Activated CD8-positive, alpha-beta T cell treated with anti-CD3 and anti-CD28 coated beads, Interleukin-2, amount 10 ng/mL, durations not matched to agents 7 days and 5 days (primary cell): ENCODE results near the gene RFPL3. TPM values are rescaled to one million over a fixed set of nuclear protein-coding genes. Genes with fewer than 3 reads are reported as not detected.
"Not testable (repeated sequence)": the region's sequence is repeated elsewhere in the genome, so short reads cannot be mapped to it uniquely, and the experiment has no call there.

Experiments used
- ATAC-seq: fragments of 150-1000 bp; cut with Tn5 transposase; one replicate; pipeline ENCODE4 v1.10.0; 2021; ENCODE audit warnings: moderate library complexity
- CTCF ChIA-PET: fragments of 350-600 bp; sonication (Branson Sonifier 250); formaldehyde crosslinking; loops from one replicate; lab custom pipeline; 2021; ENCODE audit warnings: antibody characterized with exemption; lab: Charles Lee
- POLR2A ChIA-PET: fragments of 350-600 bp; sonication (Branson Sonifier 250); formaldehyde crosslinking; loops from one replicate; lab custom pipeline; 2021; ENCODE audit warnings: antibody characterized with exemption; lab: Charles Lee
- DNase-seq: peaks from one replicate; pipeline ENCODE4 v3.0.0-alpha.2; 2020
- H3K27ac Mint-ChIP-seq: one replicate; pipeline ENCODE4 v1.8.0; 2021; ENCODE audit warnings: mild to moderate bottlenecking, mixed read lengths
- H3K27me3 Mint-ChIP-seq: one replicate; pipeline ENCODE4 v1.8.0; 2021; ENCODE audit warnings: low read depth, mixed read lengths
- H3K36me3 Mint-ChIP-seq: one replicate; pipeline ENCODE4 v1.8.0; 2021; ENCODE audit warnings: low read depth, mixed read lengths
- H3K4me1 Mint-ChIP-seq: one replicate; pipeline ENCODE4 v1.8.0; 2021; ENCODE audit warnings: low read depth, mixed read lengths
- H3K4me3 Mint-ChIP-seq: one replicate; pipeline ENCODE4 v1.8.0; 2021; ENCODE audit warnings: mild to moderate bottlenecking, mixed read lengths
- H3K9me3 Mint-ChIP-seq: one replicate; pipeline ENCODE4 v1.8.0; 2022; ENCODE audit warnings: mixed read lengths; ENCODE audit not compliant: insufficient read depth
- total RNA-seq, 2 experiments: library from RNA; stranded (reverse); gene quantifications; one replicate each; pipeline ENCODE4 v1.2.3, GENCODE V29; 2021

Gene RFPL3
- total RNA-seq, 2 experiments from 2014 or later = not detected

DNA sequence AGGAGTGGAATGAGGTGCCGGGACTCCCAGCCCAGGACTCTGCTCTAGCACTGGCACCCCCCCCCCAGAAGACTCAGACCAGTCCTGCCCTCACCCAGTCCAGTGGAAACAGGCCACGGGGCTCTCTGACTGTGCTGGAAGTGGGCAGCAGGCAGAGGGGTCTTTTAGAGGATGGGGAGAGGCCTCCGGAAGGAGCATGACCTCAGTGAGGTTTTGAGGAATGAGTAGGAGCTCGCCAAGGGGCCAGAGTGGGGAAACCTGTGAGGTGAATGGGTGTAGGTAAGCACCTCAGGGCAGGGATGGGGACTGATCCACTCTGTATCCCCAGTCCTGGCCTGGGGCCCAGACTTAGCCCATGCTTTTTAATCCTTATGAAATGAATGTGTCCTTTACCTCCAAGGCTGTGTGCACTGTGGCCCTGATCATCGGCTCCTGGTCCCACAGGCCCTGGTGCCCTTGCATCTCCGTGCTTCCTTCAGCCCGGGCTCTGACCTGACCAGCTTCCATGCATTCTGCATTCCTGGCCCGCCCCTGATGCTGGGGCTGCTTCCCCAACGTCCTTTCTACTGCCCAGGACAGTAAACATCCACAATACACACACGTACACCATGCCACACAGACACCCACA is 24.4 kb upstream of the RFPL3 start:
- ChIA-PET POLR2A (no interaction called here), CTCF (no interaction called here)
- Mint-ChIP-seq H3K4me3 (no peak overlapping the region), H3K27ac (no peak overlapping the region), H3K36me3 (no peaks in the 10 kb centered on the region), H3K27me3 (peaks cover 7% of the 10 kb centered on the region), H3K4me1 (no peaks in the 10 kb centered on the region), H3K9me3 (no peaks in the 10 kb centered on the region)
- ATAC-seq (no peak), DNase-seq (no peak)

DNA sequence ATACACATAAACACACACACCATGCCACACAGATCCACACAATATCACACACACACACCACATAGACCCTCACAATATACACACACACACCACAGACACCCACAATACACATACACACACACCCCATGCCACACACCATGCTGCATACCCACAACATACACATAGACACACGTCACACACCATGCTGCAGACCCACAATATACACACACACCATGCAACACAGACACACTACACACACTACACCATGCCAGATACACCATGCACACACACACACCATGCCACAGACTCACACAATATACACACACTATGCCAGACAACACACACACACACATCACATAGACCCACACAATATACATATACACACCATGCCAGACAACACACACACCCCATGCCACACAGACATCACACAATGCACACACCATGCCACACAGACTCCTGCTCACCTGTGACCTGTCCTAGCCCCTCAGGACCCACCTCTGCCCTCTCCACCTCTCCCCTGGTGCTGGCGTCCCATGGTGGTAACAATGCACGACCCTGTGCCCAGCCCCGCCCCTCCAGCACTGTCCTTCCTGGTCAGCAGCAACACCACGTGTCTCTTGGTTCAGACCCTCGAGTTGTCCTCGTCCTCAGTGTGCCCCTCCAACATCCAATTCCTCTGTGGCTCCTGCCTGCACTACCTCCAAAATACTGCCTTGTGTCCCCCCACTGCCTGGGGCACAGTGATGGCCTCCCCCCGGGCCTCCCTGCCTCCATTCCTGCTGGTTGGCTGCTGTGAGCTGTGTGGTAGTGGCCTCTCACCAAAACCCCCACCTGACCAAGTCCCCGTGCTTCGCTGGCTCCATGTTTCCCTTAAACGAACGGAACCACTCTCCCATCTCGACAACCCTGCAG is 23.7 kb upstream of the RFPL3 start:
- no peaks in the 10 kb centered on the region for H3K9me3 Mint-ChIP-seq
- CTCF ChIA-PET = no interaction called here
- H3K4me3 Mint-ChIP-seq = no peak overlapping the region
- H3K36me3 Mint-ChIP-seq = no peaks in the 10 kb centered on the region
- peaks cover 7% of the 10 kb centered on the region for H3K27me3 Mint-ChIP-seq
- POLR2A ChIA-PET = no interaction called here
- ATAC-seq (no peak), DNase-seq (no peak)
- H3K27ac Mint-ChIP-seq = no peak overlapping the region
- H3K4me1 Mint-ChIP-seq = no peaks in the 10 kb centered on the region

DNA sequence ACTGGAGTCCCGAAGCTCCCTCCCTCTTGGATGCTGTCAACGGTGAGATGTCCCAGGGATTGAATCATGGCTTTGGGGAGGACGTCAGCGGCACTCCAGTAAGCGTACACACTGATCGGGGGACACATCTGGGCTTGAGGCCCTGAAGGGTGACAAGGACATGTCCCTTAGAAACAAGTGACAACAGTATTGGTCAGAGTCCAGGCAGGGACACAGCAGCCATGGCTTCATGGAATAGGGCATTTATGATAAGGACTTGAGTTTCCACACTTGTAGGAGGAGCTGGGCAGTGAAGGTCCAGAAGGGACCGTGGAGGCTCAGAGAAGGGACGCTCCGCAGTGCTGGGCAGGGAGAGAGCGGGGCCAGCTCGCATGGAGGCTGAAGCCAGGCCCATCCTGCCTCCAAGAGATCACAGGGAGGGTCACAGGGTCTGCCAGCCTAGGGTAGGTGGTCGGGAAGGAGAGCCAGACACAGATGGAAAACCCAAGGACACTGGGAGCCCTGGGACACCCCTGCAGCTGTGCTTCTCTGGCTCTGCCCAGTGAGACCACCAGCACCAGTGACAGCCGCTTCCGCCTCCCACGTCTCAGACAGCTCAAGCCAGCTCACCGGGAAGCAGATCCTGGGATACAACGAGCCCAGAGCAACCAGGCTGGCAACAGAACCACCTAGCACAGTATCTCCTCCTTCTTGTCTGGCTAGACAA is 22.9 kb upstream of the RFPL3 start:
- Mint-ChIP-seq H3K4me1 (no peaks in the 10 kb centered on the region), H3K27ac (no peak overlapping the region), H3K4me3 (no peak overlapping the region), H3K36me3 (no peaks in the 10 kb centered on the region), H3K9me3 (no peaks in the 10 kb centered on the region), H3K27me3 (peaks cover 7% of the 10 kb centered on the region)
- DNase-seq (no peak), ATAC-seq (no peak)
- POLR2A ChIA-PET = no interaction called here
- CTCF ChIA-PET = no interaction called here

DNA sequence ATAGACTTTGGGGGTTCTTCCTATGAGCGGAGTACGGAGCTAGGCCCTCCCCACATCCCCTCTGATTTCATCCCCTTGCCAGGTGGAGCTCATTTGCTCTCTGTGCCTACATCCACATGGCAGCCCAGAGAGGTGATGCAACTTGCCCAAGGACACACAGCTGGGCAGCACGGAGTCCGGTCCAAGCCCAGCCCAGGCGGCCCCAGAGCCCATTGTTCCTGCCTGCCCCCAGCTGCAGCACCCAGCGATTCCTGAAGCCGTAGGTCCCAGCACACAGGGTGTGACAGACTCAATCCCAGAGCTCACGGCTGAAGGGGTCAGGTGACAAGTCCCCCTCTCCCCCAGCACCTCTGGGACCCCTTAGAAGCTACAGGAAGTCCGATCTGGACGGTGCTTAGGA is 22.2 kb upstream of the RFPL3 start:
- ATAC-seq = no peak
- H3K4me3 Mint-ChIP-seq = no peak overlapping the region
- no peak for DNase-seq
- no peaks in the 10 kb centered on the region for H3K9me3 Mint-ChIP-seq
- H3K27ac Mint-ChIP-seq = no peak overlapping the region
- H3K27me3 Mint-ChIP-seq = peaks cover 10% of the 10 kb centered on the region
- no peaks in the 10 kb centered on the region for H3K4me1 Mint-ChIP-seq
- no peaks in the 10 kb centered on the region for H3K36me3 Mint-ChIP-seq
- CTCF ChIA-PET = no interaction called here
- POLR2A ChIA-PET = no interaction called here

DNA sequence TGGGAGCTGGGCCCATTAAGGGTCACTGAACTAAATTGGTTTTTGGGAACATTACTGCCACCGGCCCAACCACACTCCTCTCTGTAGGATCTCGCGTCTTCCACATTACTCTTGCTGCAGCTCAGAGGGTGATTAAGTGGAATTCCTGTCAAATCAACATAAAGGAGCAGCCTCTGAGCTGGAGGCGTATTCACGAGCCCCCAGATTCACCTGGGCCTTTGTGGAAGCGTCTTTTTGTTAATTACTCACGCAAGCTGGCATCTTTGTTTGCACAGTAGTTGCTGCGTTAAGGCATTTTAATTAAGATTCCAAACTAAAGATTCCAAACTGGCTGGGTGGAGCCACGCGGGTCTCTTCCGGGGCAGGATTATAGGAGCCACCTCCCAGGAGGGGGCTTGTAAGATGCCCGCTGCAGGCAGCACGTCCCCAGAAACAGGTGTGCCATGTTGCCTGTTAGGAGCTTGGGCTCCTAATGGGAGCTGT is 21.5 kb upstream of the RFPL3 start:
- CTCF ChIA-PET = no interaction called here
- no peaks in the 10 kb centered on the region for H3K9me3 Mint-ChIP-seq
- DNase-seq = no peak

DNA sequence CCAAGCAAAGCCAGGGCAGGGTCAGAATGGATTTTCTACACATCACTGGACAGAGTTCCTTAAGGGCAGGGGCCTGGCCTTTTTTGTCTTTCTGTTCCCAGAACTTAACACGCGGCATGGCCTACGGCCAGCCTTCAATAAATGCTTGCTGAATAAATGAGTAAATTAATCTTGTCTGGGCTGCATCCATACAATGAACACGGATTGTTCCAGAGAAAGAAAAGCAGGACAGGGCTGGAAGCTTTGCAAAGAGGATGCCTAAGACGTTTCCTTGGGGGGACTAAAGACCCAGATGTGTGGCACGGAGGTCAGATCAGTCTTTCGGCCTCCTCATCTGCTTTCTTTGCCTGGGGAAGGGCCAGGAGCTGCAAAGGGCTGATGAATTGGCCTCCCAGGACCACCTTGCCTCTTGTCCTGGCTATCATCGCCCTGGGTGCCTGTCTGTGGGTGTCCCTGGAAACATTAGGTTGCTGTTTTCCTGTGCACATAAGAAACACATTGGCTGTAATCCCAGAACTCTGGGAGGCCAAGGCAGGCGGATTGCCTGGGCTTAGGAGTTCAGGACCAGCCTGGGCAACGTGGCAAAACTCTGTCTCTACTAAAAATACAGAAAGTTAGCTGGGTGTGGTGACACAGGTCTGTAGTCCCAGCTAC is 20.8 kb upstream of the RFPL3 start:
- Mint-ChIP-seq H3K9me3 (no peaks in the 10 kb centered on the region), H3K4me1 (no peaks in the 10 kb centered on the region), H3K27ac (no peak overlapping the region), H3K4me3 (no peak overlapping the region), H3K27me3 (peaks cover 18% of the 10 kb centered on the region), H3K36me3 (no peaks in the 10 kb centered on the region)
- ChIA-PET CTCF (no interaction called here), POLR2A (no interaction called here)
- DNase-seq (no peak), ATAC-seq (no peak)

More for the DNA sequence above, 21.5 kb upstream of the RFPL3 start:
- POLR2A ChIA-PET = no interaction called here
- no peaks in the 10 kb centered on the region for H3K4me1 Mint-ChIP-seq
- H3K27ac Mint-ChIP-seq = no peak overlapping the region
- no peak for ATAC-seq
- no peaks in the 10 kb centered on the region for H3K36me3 Mint-ChIP-seq
- H3K27me3 Mint-ChIP-seq = peaks cover 14% of the 10 kb centered on the region
- no peak overlapping the region for H3K4me3 Mint-ChIP-seq

DNA sequence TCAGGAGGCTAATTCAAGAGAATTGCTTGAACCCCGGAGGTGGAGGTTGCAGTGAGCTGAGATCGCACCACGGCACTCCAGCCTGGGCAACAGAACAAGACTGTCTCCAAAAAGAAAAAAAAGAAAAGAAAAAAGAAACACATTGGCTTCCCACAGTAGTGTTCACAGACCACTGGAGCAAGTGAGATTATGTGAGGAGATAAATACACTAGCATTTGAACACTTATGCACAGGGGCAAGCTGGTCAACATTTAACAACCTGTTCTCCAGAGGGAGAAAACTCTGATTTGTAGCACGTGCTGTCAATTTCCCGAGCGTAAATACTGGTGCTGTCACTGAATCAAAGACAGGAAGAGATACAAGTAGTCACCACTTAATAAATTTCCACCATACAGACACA is 20.2 kb upstream of the RFPL3 start:
- H3K27me3 Mint-ChIP-seq = peaks cover 18% of the 10 kb centered on the region
- DNase-seq, CTCF ChIA-PET, POLR2A ChIA-PET, H3K36me3 Mint-ChIP-seq, H3K27ac Mint-ChIP-seq, ATAC-seq, H3K9me3 Mint-ChIP-seq, H3K4me1 Mint-ChIP-seq, H3K4me3 Mint-ChIP-seq: not testable (repeated sequence)

DNA sequence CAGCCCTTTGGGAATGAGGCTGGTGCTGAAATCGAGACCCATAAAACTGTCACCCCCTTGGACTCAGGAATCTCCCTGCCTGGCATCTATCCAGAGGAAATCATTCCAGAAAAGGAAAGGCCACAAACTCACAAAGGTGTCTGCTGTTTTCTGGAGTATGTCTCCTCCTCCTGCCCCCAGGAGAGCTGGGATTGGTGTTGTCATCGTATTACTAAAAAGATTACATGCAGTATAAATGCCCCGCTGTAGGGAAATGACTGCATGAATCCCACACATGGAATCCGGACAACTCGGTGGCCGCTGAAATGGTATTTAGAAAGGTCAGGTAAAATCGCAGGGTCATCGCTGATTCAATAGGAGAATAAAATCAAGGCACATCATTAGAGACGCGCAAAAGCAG is 18.9 kb upstream of the RFPL3 start:
- POLR2A ChIA-PET = no interaction called here
- H3K36me3 Mint-ChIP-seq = no peaks in the 10 kb centered on the region
- H3K27me3 Mint-ChIP-seq = peaks cover 27% of the 10 kb centered on the region

DNA sequence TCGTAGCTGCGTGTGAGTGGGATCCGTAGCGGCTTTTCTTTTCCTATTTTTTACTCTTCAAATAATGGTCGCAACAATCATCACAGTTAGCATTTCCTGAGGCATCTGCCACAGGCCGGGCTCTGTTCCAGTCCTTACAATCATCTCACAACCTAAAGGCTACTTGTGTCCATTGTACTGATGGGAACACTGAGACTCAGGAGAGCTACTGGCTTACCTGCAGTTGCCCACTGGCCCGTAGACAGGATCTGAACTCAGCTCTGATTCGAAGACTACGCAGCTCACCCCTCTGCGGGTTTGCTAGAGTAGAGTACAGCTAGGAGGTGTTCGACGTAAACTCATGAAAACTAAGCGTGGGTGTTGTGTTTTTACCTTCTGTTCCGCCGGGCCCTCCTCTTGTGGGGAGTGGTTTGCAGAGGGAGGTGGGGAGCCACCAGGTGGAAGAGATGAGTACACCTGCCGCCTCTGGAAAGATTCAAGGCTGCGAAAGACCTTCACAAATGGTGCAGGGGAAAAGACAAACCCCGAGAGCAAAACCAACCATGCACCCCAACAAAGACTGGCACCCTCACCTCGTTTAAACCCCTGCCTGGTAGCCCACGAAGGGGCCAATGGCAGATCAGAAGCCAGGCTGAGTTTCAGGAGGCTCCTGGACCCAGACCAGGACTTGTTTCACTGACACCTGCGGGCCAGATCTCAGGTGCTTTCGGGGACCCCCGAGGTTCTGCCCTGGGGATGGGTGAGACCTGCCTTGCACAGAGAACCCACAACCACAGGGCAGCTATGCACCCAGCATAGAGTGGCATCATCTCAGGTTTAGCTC is 18.3 kb upstream of the RFPL3 start:
- ChIA-PET POLR2A (no interaction called here), CTCF (no interaction called here)
- peaks cover 30% of the 10 kb centered on the region for H3K27me3 Mint-ChIP-seq
- no peak overlapping the region for H3K4me3 Mint-ChIP-seq
- DNase-seq (no peak), ATAC-seq (no peak)
- H3K4me1 Mint-ChIP-seq = no peaks in the 10 kb centered on the region
- H3K36me3 Mint-ChIP-seq = no peaks in the 10 kb centered on the region
- H3K27ac Mint-ChIP-seq = no peak overlapping the region
- no peaks in the 10 kb centered on the region for H3K9me3 Mint-ChIP-seq

More for the DNA sequence above, 18.9 kb upstream of the RFPL3 start:
- ATAC-seq = no peak
- no peak for DNase-seq
- CTCF ChIA-PET = no interaction called here
- Mint-ChIP-seq H3K4me1 (no peaks in the 10 kb centered on the region), H3K27ac (no peak overlapping the region), H3K4me3 (no peak overlapping the region), H3K9me3 (no peaks in the 10 kb centered on the region)

DNA sequence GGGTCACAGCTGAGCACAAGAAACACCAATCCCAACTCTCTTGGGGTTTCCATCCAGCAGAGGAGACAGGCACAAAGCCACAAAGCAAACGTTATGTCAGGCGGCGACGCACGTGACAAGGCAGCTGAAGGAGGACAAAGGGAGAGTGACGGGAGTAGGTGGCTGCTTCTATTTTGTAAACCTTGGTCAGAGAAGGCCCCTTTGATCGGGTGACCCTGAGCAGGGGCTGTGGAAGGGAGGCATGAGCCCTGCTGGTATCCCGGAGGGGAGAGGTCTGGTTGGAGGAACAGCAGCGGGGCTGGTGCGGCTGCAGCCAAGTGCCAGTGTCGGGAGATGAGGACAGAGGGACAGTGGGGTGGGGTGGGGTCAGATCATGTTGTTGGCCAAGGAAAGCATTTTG is 17.3 kb upstream of the RFPL3 start:
- ChIA-PET POLR2A (no interaction called here), CTCF (no interaction called here)
- no peak for ATAC-seq
- Mint-ChIP-seq H3K9me3 (no peaks in the 10 kb centered on the region), H3K27ac (no peak overlapping the region), H3K27me3 (peaks cover 33% of the 10 kb centered on the region), H3K4me1 (no peaks in the 10 kb centered on the region), H3K36me3 (no peaks in the 10 kb centered on the region), H3K4me3 (no peak overlapping the region)
- no peak for DNase-seq

DNA sequence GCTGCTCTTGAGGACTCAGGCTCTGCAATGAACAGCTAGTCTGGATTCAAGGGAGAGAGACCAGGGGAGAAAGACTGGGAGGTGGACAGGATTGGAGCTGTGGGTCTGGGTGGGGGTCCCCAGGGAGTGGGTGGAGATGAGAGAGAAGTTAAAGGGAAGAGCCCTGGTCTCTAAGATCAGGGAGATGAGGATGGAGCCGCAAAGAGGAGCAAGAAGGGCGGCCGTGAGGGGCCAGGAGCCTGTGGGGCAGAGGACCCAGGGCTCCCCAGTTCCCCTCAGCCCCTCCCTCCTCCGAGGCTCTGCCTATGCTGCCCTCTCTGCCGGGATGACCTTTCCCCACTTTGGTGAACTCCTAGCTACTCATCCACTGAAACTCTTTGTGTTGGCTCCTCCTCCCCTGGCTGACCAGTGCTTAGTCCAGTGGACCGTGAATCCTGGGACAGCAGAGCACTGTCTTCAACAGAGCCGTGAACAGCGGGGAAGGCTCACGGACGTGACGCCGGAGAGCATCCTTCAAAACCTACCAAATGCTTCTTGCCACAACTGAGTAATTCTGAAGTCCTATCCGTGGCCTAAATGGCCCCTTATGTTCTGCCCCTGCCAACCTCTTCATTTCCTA is 16.4 kb upstream of the RFPL3 start:
- ATAC-seq (no peak), DNase-seq (no peak)
- H3K9me3 Mint-ChIP-seq = no peaks in the 10 kb centered on the region
- no peak overlapping the region for H3K4me3 Mint-ChIP-seq
- H3K27me3 Mint-ChIP-seq = peaks cover 39% of the 10 kb centered on the region
- no peaks in the 10 kb centered on the region for H3K4me1 Mint-ChIP-seq
- H3K36me3 Mint-ChIP-seq = no peaks in the 10 kb centered on the region
- ChIA-PET POLR2A (no interaction called here), CTCF (no interaction called here)
- no peak overlapping the region for H3K27ac Mint-ChIP-seq
